ENCODE measurements around the gene SLC29A3. TPM values are rescaled to one million over a fixed set of nuclear protein-coding genes. Genes with fewer than 3 reads are reported as not detected.
"Not testable (repeated sequence)": the region's sequence is repeated elsewhere in the genome, so short reads cannot be mapped to it uniquely, and the experiment has no call there.

Gene SLC29A3
- total RNA-seq, 1 experiment from 2014 or later = 5.9 TPM

- TF ChIP-seq MAX (IDR thresholded peaks at IDR 0.05) (no peak), SIN3A (IDR thresholded peaks at IDR 0.05; ENCODE audit: low read depth) (no peak)
Measured at GRCh38 chr10:71296086-71296485, 23.0 kb upstream of the SLC29A3 start (continued).

GRCh38 chr10:71296811-71297210 lies 22.2 kb upstream of the SLC29A3 start:
- H3K27ac ChIP-seq (ENCODE audit: low read depth, low read length); H3K9me3 ChIP-seq (ENCODE audit: control insufficient read depth in 1 of 2, insufficient read depth in 1 of 2, low read depth in 1 of 2, low read length in 2 of 2); H3K4me3 ChIP-seq (replicated peaks in 1 of 2; ENCODE audit: low read depth in 1 of 2, low read length in 2 of 2); H4K20me1 ChIP-seq (ENCODE audit: insufficient read depth); intact Hi-C loops (cut with micrococcal nuclease); H3K9me2 ChIP-seq (ENCODE audit: insufficient read depth); H3K79me2 ChIP-seq (ENCODE audit: insufficient read depth, low read length); DNase-seq (ENCODE audit: low read depth, low spot score); POLR2A ChIA-PET; H3K9ac ChIP-seq (ENCODE audit: low read length); H3K4me2 ChIP-seq (ENCODE audit: low read length); H3K27me3 ChIP-seq (ENCODE audit: insufficient read depth, low read length); ATAC-seq; CTCF ChIA-PET; H3K4me1 ChIP-seq (ENCODE audit: control insufficient read depth in 1 of 2, insufficient read depth in 2 of 2, low read length in 2 of 2); RAD21 ChIA-PET (ENCODE audit: low non-redundant PET in 1 of 2, low total read pairs in 2 of 2, uncharacterized antibody in 2 of 2, unreplicated experiment in 2 of 2); H2AFZ ChIP-seq (ENCODE audit: low read depth, low read length, poor library complexity, severe bottlenecking); BruUV-seq (replicated peaks): not testable (repeated sequence)
- H3K36me3 ChIP-seq (ENCODE audit: control insufficient read depth in 1 of 2, insufficient read depth in 2 of 2, low read length in 2 of 2) = peaks cover 0 to 14% of the 10 kb centered on the region in 2 experiments; a peak in 2 of 4 replicates

GRCh38 chr10:71297343-71297742 lies 21.7 kb upstream of the SLC29A3 start:
- ChIA-PET POLR2A (no interaction called here), RAD21 (ENCODE audit: low non-redundant PET in 1 of 2, low total read pairs in 2 of 2, uncharacterized antibody in 2 of 2, unreplicated experiment in 2 of 2) (no interaction called here), CTCF (no interaction called here)
- Histone ChIP-seq H3K9me2 (ENCODE audit: insufficient read depth) (no peaks in the 10 kb centered on the region), H4K20me1 (ENCODE audit: insufficient read depth) (no peaks in the 10 kb centered on the region), H3K9ac (ENCODE audit: low read length) (no peak overlapping the region), H3K27ac (ENCODE audit: low read depth, low read length) (no peak overlapping the region), H3K4me1 (ENCODE audit: control insufficient read depth in 1 of 2, insufficient read depth in 2 of 2, low read length in 2 of 2) (no peaks in the 10 kb centered on the region), H3K79me2 (ENCODE audit: insufficient read depth, low read length) (no peaks in the 10 kb centered on the region), H2AFZ (ENCODE audit: low read depth, low read length, poor library complexity, severe bottlenecking) (no peak overlapping the region), H3K27me3 (ENCODE audit: insufficient read depth, low read length) (no peaks in the 10 kb centered on the region), H3K9me3 (ENCODE audit: control insufficient read depth in 1 of 2, insufficient read depth in 1 of 2, low read depth in 1 of 2, low read length in 2 of 2) (no peaks in the 10 kb centered on the region), H3K36me3 (ENCODE audit: control insufficient read depth in 1 of 2, insufficient read depth in 2 of 2, low read length in 2 of 2) (peaks cover 0 to 14% of the 10 kb centered on the region in 2 experiments; a peak in 1 of 4 replicates), H3K4me2 (ENCODE audit: low read length) (no peak overlapping the region), H3K4me3 (replicated peaks in 1 of 2; ENCODE audit: low read depth in 1 of 2, low read length in 2 of 2) (no peak overlapping the region)
- DNase-seq (ENCODE audit: low read depth, low spot score) (no peak), ATAC-seq (no peak)
- intact Hi-C loops (cut with micrococcal nuclease) = no loop called here
- no TSS peak for BruUV-seq (replicated peaks)
- TF ChIP-seq POLR2AphosphoS5 (IDR thresholded peaks at IDR 0.05; ENCODE audit: low read depth, low read length) (no peak), CTCF (IDR thresholded peaks at IDR 0.05 in 2 of 3, conservative IDR thresholded peaks at IDR 0.05 in 1 of 3; ENCODE audit: borderline replicate concordance in 1 of 3, insufficient read depth in 1 of 3, low read depth in 2 of 3, low read length in 2 of 3) (no peak), ZNF274 (IDR thresholded peaks at IDR 0.05; ENCODE audit: low read depth, low read length) (no peak), REST (IDR thresholded peaks at IDR 0.05; ENCODE audit: low read depth) (no peak), ATF3 (IDR thresholded peaks at IDR 0.05) (no peak), CEBPB (IDR thresholded peaks at IDR 0.05; ENCODE audit: low read depth) (no peak), JUND (IDR thresholded peaks at IDR 0.05) (no peak), RAD21 (IDR thresholded peaks at IDR 0.05; ENCODE audit: low read depth) (no peak)
